WTC11 (cell line): ENCODE data around the gene ERMAP. TPM values are rescaled to one million over a fixed set of nuclear protein-coding genes. Genes with fewer than 3 reads are reported as not detected.

Source experiments
- ATAC-seq: fragments of 200-7000 bp; cut with Tn5 transposase; 2 replicates; pipeline ENCODE4 v1.10.0; 2021; ENCODE audit warnings: mild to moderate bottlenecking, moderate library complexity
- Bru-seq: library from RNA; stranded (reverse); fragments of 400-500 nt; gene quantifications from one replicate; lab custom pipeline; 2021; lab: Mats Ljungman, UMichigan
- CTCF ChIA-PET: fragments of 300-600 bp; sonication (Branson Sonifier 250); formaldehyde crosslinking; loops from one replicate; lab custom pipeline; 2021; ENCODE audit warnings: antibody characterized with exemption; lab: Charles Lee
- POLR2A ChIA-PET: fragments of 350-600 bp; sonication (Branson Sonifier 250); formaldehyde crosslinking; loops from one replicate; lab custom pipeline; 2021; ENCODE audit warnings: antibody characterized with exemption; lab: Charles Lee
- DNase-seq: peaks from one replicate; pipeline ENCODE4 v3.0.0; 2021; ENCODE audit warnings: low spot score
- H3K27ac Mint-ChIP-seq: 2 replicates; pipeline ENCODE4 v1.8.0; 2021; ENCODE audit warnings: mixed read lengths
- H3K27me3 Mint-ChIP-seq: 2 replicates; pipeline ENCODE4 v1.8.0; 2021; ENCODE audit warnings: low read depth, mild to moderate bottlenecking, moderate library complexity, mixed read lengths
- H3K36me3 Mint-ChIP-seq: 2 replicates; pipeline ENCODE4 v1.8.0; 2021; ENCODE audit warnings: mixed read lengths
- H3K4me1 Mint-ChIP-seq: 2 replicates; pipeline ENCODE4 v1.8.0; 2022; ENCODE audit warnings: mixed read lengths
- H3K4me3 Mint-ChIP-seq: 2 replicates; pipeline ENCODE4 v1.8.0; 2021; ENCODE audit warnings: mild to moderate bottlenecking, moderate library complexity, mixed read lengths
- H3K9me3 Mint-ChIP-seq: 2 replicates; pipeline ENCODE4 v1.8.0; 2021; ENCODE audit warnings: mixed read lengths
- CBFB ChIP-seq: sonication (generic); formaldehyde crosslinking; IDR thresholded peaks from 2 replicates; pipeline ENCODE4 v1.8.1; 2022; ENCODE audit warnings: mild to moderate bottlenecking, low read depth, missing genetic modification reagents
- CREB1 ChIP-seq: sonication (generic); formaldehyde crosslinking; IDR thresholded peaks from 2 replicates; pipeline ENCODE4 v1.8.0; 2023; ENCODE audit warnings: mild to moderate bottlenecking, missing genetic modification reagents
- EMX1 ChIP-seq: fragments of 250-450 bp; sonication (Bioruptor Pico); IDR thresholded peaks from 2 replicates; pipeline ENCODE4 v1.8.0; 2021; ENCODE audit warnings: mild to moderate bottlenecking
- ESRRA ChIP-seq: sonication (generic); formaldehyde crosslinking; IDR thresholded peaks from 2 replicates; pipeline ENCODE4 v1.8.1; 2022; ENCODE audit warnings: mild to moderate bottlenecking, missing genetic modification reagents, borderline replicate concordance
- ETV6 ChIP-seq: sonication (generic); formaldehyde crosslinking; IDR thresholded peaks from 2 replicates; pipeline ENCODE4 v1.8.1; 2022; ENCODE audit warnings: mild to moderate bottlenecking, missing genetic modification reagents
- FOXJ3 ChIP-seq: sonication (generic); formaldehyde crosslinking; IDR thresholded peaks from 2 replicates; pipeline ENCODE4 v1.9.0; 2021; ENCODE audit warnings: missing genetic modification reagents, mild to moderate bottlenecking, borderline replicate concordance
- FOXP1 ChIP-seq: sonication (generic); formaldehyde crosslinking; IDR thresholded peaks from 2 replicates; pipeline ENCODE4 v1.8.0; 2022; ENCODE audit warnings: missing genetic modification reagents, mild to moderate bottlenecking, moderate library complexity, borderline replicate concordance
- GRHL2 ChIP-seq: fragments of 250-450 bp; sonication (Bioruptor Pico); IDR thresholded peaks from 2 replicates; pipeline ENCODE4 v1.8.0; 2022; ENCODE audit warnings: mild to moderate bottlenecking, moderate library complexity; ENCODE audit not compliant: insufficient replicate concordance, severe bottlenecking
- GTF2I ChIP-seq: fragments of 250-450 bp; sonication (Bioruptor Pico); conservative IDR thresholded peaks from 2 replicates; pipeline ENCODE4 v1.4.0; 2021; ENCODE audit warnings: mild to moderate bottlenecking
- JUN ChIP-seq: sonication (generic); formaldehyde crosslinking; IDR thresholded peaks from 2 replicates; pipeline ENCODE4 v1.8.0; 2023; ENCODE audit warnings: mild to moderate bottlenecking, missing genetic modification reagents
- NR1H2 ChIP-seq: sonication (generic); formaldehyde crosslinking; IDR thresholded peaks from 2 replicates; pipeline ENCODE4 v1.9.0; 2021; ENCODE audit warnings: mild to moderate bottlenecking, moderate library complexity, missing genetic modification reagents
- RELA ChIP-seq: sonication (generic); formaldehyde crosslinking; IDR thresholded peaks from 2 replicates; pipeline ENCODE4 v1.8.1; 2022; ENCODE audit warnings: missing genetic modification reagents, mild to moderate bottlenecking, borderline replicate concordance
- SP1 ChIP-seq: sonication (generic); formaldehyde crosslinking; conservative IDR thresholded peaks from 2 replicates; pipeline ENCODE4 v1.8.1; 2022; ENCODE audit warnings: missing genetic modification reagents
- TEAD1 ChIP-seq: sonication (generic); formaldehyde crosslinking; IDR thresholded peaks from 2 replicates; pipeline ENCODE4 v1.8.0; 2022; ENCODE audit warnings: mild to moderate bottlenecking, missing genetic modification reagents
- TEAD4 ChIP-seq: sonication (generic); formaldehyde crosslinking; IDR thresholded peaks from 2 replicates; pipeline ENCODE4 v1.8.0; 2022; ENCODE audit warnings: mild to moderate bottlenecking, missing genetic modification reagents
- ZNF138 ChIP-seq: sonication (generic); formaldehyde crosslinking; conservative IDR thresholded peaks from 2 replicates; pipeline ENCODE4 v1.8.1; 2022; ENCODE audit warnings: mild to moderate bottlenecking, moderate library complexity, missing genetic modification reagents
- ZNF263 ChIP-seq: sonication (generic); formaldehyde crosslinking; IDR thresholded peaks from 2 replicates; pipeline ENCODE4 v1.8.1; 2022; ENCODE audit warnings: low read depth, mild to moderate bottlenecking, moderate library complexity, missing genetic modification reagents
- ZNF423 ChIP-seq: fragments of 250-450 bp; sonication (Bioruptor Pico); IDR thresholded peaks from 2 replicates; pipeline ENCODE4 v2.1.2; 2022; ENCODE audit warnings: mild to moderate bottlenecking, moderate library complexity
- long read RNA-seq, 3 experiments: library from RNA in 1 of 3; library from capped mRNA in 1 of 3; library from polyadenylated mRNA in 1 of 3; unstranded in 2 of 3; stranded (forward) in 1 of 3; transcript quantifications; one replicate each; pipeline ENCODE4 v2.0.0, GENCODE V29; 2021
- total RNA-seq: library from RNA; stranded (reverse); gene quantifications from 3 replicates; pipeline ENCODE4 v1.2.3, GENCODE V29; 2021
- TF ChIP-seq, protein P1 (sequence below): sonication (generic); formaldehyde crosslinking; IDR thresholded peaks from 2 replicates; pipeline ENCODE4 v1.8.1; 2022; ENCODE audit warnings: low read depth, mild to moderate bottlenecking, moderate library complexity, missing genetic modification reagents, borderline replicate concordance
- TF ChIP-seq, protein P2 (sequence below): sonication (generic); formaldehyde crosslinking; IDR thresholded peaks from 2 replicates; pipeline ENCODE4 v1.8.1; 2023; ENCODE audit warnings: mild to moderate bottlenecking, missing genetic modification reagents, moderate library complexity
- TF ChIP-seq, protein P3 (sequence below): sonication (generic); formaldehyde crosslinking; IDR thresholded peaks from 2 replicates; pipeline ENCODE4 v1.8.0; 2022; ENCODE audit warnings: mild to moderate bottlenecking, missing genetic modification reagents
- TF ChIP-seq, protein P4 (sequence below): sonication (generic); formaldehyde crosslinking; IDR thresholded peaks from 2 replicates; pipeline ENCODE4 v1.8.0; 2022; ENCODE audit warnings: missing genetic modification reagents
- TF ChIP-seq, protein P5 (sequence below): sonication (generic); formaldehyde crosslinking; IDR thresholded peaks from 2 replicates; pipeline ENCODE4 v1.8.0; 2023; ENCODE audit warnings: mild to moderate bottlenecking, missing genetic modification reagents

The ERMAP gene, protein sequence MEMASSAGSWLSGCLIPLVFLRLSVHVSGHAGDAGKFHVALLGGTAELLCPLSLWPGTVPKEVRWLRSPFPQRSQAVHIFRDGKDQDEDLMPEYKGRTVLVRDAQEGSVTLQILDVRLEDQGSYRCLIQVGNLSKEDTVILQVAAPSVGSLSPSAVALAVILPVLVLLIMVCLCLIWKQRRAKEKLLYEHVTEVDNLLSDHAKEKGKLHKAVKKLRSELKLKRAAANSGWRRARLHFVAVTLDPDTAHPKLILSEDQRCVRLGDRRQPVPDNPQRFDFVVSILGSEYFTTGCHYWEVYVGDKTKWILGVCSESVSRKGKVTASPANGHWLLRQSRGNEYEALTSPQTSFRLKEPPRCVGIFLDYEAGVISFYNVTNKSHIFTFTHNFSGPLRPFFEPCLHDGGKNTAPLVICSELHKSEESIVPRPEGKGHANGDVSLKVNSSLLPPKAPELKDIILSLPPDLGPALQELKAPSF
- total RNA-seq = 2.6 to 4.2 TPM (median 3.1 TPM) in 3 replicates
- percentile 49 among the genes with signal in this experiment for Bru-seq, nascent RNA
- long read RNA-seq, experiment 1, partial matches to known transcripts = 1 of 11 reads
- long read RNA-seq, experiment 1, other reads (novel, unspliced or antisense) = 6 of 11 reads
- long read RNA-seq, experiment 2, partial matches to known transcripts = 0 of 1 reads
- long read RNA-seq, experiment 2, other reads (novel, unspliced or antisense) = 1 of 1 reads
- long read RNA-seq, experiment 3, partial matches to known transcripts = 0 of 1 reads
- long read RNA-seq, experiment 3, other reads (novel, unspliced or antisense) = 0 of 1 reads

DNA sequence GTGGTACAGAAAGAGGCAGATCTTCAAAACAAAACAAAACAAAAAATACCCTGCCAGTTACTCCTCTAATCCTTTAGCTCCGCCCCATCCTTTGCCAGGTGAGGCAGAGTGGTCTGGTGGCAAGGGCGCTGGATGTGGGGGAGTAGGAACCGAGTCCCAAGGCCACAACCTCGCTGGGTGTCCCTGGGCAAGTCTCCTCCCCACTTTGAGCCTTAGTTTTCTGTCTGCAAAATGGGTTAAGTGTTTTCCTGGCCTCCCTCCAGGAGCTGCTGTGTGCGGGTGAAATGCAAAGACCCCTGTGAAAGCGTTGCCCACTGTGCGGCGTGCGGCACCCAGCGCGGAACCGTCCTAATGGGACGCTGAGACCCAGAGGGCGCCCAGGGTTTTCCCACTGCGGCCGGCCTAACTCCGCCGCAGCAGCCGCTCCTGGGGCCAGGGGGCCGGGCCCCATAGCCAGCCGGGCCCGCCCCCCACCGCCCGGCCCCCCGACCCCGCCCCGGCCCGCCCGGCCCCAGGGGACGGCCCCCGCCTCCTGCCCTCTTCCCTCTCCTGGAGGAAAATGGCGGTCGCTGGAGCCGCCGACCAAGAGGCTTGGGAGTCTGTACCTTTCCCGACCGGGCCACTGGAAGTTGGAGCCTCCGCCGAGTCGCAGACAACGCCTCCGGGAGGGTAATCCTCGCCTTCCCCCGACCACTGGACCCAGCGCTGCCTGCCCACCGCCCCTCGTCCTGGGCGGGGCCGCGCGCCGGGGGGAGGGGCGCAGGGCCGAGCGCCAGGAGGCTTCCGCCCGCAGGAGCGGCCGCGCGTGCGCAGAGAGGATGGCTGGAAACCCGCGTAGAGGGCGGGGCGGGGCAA is at the start of gene ERMAP, which contains the start of gene SVBP:
TSS of gene ERMAP (plus strand) at position 538 of the 855 bp plus-strand sequence. CDS start 13,327 bp downstream, outside the sequence.
TSS of gene SVBP (minus strand) at position 813 of the 855 bp plus-strand sequence. CDS start 853 bp downstream, outside the sequence.
- peak; percentile 83 for ATAC-seq
- H3K4me3 Mint-ChIP-seq = peak within 1 kb of the TSS; percentile 78
- H3K27ac Mint-ChIP-seq = peak within 1 kb of the TSS; percentile 88
- ChIA-PET CTCF (interaction anchor here (0.7 to 3.2 kb wide), 8 partner anchors 30 to 257 kb away, joined by 3 to 17 read pairs (median 6); partner anchors contain the start of genes C1orf50, P3H1 and ZNF691), POLR2A (interaction anchor here (0.6 to 1.3 kb wide), 4 partner anchors 50 to 108 kb away, joined by 3 to 4 read pairs (median 3); partner anchors contain the start of genes C1orf50 and P3H1)
- peaks cover 9% of the 10 kb centered on the region for H3K36me3 Mint-ChIP-seq
- H3K9me3 Mint-ChIP-seq = no peaks in the 10 kb centered on the region
- DNase-seq = peak; percentile 91
- peaks cover 17% of the 10 kb centered on the region for H3K4me1 Mint-ChIP-seq
- H3K27me3 Mint-ChIP-seq = no peaks in the 10 kb centered on the region
- no peak for TF ChIP-seq EMX1 (CRISPR knock-in tag)
- TF ChIP-seq CBFB = no peak
- peak; percentile 57; the same call in 1 of the 2 replicates for TF ChIP-seq GTF2I
- TF ChIP-seq, protein P1, sequence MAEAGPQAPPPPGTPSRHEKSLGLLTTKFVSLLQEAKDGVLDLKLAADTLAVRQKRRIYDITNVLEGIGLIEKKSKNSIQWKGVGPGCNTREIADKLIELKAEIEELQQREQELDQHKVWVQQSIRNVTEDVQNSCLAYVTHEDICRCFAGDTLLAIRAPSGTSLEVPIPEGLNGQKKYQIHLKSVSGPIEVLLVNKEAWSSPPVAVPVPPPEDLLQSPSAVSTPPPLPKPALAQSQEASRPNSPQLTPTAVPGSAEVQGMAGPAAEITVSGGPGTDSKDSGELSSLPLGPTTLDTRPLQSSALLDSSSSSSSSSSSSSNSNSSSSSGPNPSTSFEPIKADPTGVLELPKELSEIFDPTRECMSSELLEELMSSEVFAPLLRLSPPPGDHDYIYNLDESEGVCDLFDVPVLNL (CRISPR knock-in tag) = no peak
- no peak for TF ChIP-seq TEAD1
- TF ChIP-seq, protein P2, sequence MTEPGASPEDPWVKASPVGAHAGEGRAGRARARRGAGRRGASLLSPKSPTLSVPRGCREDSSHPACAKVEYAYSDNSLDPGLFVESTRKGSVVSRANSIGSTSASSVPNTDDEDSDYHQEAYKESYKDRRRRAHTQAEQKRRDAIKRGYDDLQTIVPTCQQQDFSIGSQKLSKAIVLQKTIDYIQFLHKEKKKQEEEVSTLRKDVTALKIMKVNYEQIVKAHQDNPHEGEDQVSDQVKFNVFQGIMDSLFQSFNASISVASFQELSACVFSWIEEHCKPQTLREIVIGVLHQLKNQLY = no peak
- TF ChIP-seq, protein P3, sequence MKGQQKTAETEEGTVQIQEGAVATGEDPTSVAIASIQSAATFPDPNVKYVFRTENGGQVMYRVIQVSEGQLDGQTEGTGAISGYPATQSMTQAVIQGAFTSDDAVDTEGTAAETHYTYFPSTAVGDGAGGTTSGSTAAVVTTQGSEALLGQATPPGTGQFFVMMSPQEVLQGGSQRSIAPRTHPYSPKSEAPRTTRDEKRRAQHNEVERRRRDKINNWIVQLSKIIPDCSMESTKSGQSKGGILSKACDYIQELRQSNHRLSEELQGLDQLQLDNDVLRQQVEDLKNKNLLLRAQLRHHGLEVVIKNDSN (CRISPR knock-in tag) = no peak
- peak; percentile 47; the same call in 1 of the 2 replicates for TF ChIP-seq ZNF423 (CRISPR knock-in tag)
- no peak for TF ChIP-seq ZNF263 (CRISPR knock-in tag)
- no peak for TF ChIP-seq ZNF138 (CRISPR knock-in tag)
- TF ChIP-seq SP1 = peak; percentile 78; the same call in 1 of the 2 replicates
- TF ChIP-seq, protein P4, sequence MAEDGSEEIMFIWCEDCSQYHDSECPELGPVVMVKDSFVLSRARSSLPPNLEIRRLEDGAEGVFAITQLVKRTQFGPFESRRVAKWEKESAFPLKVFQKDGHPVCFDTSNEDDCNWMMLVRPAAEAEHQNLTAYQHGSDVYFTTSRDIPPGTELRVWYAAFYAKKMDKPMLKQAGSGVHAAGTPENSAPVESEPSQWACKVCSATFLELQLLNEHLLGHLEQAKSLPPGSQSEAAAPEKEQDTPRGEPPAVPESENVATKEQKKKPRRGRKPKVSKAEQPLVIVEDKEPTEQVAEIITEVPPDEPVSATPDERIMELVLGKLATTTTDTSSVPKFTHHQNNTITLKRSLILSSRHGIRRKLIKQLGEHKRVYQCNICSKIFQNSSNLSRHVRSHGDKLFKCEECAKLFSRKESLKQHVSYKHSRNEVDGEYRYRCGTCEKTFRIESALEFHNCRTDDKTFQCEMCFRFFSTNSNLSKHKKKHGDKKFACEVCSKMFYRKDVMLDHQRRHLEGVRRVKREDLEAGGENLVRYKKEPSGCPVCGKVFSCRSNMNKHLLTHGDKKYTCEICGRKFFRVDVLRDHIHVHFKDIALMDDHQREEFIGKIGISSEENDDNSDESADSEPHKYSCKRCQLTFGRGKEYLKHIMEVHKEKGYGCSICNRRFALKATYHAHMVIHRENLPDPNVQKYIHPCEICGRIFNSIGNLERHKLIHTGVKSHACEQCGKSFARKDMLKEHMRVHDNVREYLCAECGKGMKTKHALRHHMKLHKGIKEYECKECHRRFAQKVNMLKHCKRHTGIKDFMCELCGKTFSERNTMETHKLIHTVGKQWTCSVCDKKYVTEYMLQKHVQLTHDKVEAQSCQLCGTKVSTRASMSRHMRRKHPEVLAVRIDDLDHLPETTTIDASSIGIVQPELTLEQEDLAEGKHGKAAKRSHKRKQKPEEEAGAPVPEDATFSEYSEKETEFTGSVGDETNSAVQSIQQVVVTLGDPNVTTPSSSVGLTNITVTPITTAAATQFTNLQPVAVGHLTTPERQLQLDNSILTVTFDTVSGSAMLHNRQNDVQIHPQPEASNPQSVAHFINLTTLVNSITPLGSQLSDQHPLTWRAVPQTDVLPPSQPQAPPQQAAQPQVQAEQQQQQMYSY (CRISPR knock-in tag) = 0 out of 2 replicates have a peak, but pooled peaks have one; percentile 30
- TF ChIP-seq ESRRA = no peak
- TF ChIP-seq TEAD4 (CRISPR knock-in tag) = no peak
- no peak for TF ChIP-seq JUN (CRISPR knock-in tag)
- TF ChIP-seq CREB1 (CRISPR knock-in tag) = no peak
- no peak for TF ChIP-seq NR1H2 (CRISPR knock-in tag)
- TF ChIP-seq ETV6 (CRISPR knock-in tag) = no peak
- no peak for TF ChIP-seq GRHL2 (CRISPR knock-in tag)
- no peak for TF ChIP-seq RELA
- no peak for TF ChIP-seq FOXJ3
- TF ChIP-seq FOXP1 (CRISPR knock-in tag) = peak; percentile 64; the same call in 1 of the 2 replicates
- TF ChIP-seq, protein P5, sequence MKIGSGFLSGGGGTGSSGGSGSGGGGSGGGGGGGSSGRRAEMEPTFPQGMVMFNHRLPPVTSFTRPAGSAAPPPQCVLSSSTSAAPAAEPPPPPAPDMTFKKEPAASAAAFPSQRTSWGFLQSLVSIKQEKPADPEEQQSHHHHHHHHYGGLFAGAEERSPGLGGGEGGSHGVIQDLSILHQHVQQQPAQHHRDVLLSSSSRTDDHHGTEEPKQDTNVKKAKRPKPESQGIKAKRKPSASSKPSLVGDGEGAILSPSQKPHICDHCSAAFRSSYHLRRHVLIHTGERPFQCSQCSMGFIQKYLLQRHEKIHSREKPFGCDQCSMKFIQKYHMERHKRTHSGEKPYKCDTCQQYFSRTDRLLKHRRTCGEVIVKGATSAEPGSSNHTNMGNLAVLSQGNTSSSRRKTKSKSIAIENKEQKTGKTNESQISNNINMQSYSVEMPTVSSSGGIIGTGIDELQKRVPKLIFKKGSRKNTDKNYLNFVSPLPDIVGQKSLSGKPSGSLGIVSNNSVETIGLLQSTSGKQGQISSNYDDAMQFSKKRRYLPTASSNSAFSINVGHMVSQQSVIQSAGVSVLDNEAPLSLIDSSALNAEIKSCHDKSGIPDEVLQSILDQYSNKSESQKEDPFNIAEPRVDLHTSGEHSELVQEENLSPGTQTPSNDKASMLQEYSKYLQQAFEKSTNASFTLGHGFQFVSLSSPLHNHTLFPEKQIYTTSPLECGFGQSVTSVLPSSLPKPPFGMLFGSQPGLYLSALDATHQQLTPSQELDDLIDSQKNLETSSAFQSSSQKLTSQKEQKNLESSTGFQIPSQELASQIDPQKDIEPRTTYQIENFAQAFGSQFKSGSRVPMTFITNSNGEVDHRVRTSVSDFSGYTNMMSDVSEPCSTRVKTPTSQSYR (CRISPR knock-in tag) = no peak
